Measurements from ENCODE around the gene SMOC2. TPM values are rescaled to one million over a fixed set of nuclear protein-coding genes. Genes with fewer than 3 reads are reported as not detected.

Gene SMOC2
- total and polyA plus RNA-seq, 2 of the 4 experiments (the other 2 are of a cell fraction): not detected

DNA sequence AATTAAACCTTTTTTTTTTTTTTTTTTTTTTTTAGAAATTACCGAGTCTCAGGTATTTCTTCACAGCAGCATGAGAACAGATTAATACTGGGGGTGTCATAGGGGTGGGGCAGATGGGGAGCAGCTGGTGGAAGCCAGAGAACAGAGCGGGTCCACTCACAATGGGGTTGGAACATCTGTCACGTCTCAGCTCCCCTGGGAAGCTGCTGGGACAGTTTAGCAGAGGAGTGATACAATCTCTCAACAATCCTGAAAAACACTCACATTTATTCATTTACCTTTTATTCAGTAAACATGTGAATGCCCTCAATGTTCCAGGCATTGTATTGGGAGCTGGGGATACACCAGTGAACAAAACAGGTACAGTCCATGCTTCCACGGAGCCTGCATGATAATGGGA is 162.2 kb downstream of the SMOC2 start:
- TF ChIP-seq, protein P1, sequence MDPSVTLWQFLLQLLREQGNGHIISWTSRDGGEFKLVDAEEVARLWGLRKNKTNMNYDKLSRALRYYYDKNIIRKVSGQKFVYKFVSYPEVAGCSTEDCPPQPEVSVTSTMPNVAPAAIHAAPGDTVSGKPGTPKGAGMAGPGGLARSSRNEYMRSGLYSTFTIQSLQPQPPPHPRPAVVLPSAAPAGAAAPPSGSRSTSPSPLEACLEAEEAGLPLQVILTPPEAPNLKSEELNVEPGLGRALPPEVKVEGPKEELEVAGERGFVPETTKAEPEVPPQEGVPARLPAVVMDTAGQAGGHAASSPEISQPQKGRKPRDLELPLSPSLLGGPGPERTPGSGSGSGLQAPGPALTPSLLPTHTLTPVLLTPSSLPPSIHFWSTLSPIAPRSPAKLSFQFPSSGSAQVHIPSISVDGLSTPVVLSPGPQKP (IDR thresholded peaks at IDR 0.05; ENCODE audit: borderline replicate concordance, low read depth, low read length): no peak
- TF ChIP-seq SMC3 (IDR thresholded peaks at IDR 0.05; ENCODE audit: low read depth, low read length): no peak
- TF ChIP-seq MAFK (IDR thresholded peaks at IDR 0.05; ENCODE audit: low read depth, low read length): no peak
- no peak for TF ChIP-seq RFX5 (IDR thresholded peaks at IDR 0.05; ENCODE audit: low read depth, low read length)
- TF ChIP-seq MXI1 (IDR thresholded peaks at IDR 0.05; ENCODE audit: borderline replicate concordance, low read depth, low read length): no peak
- TF ChIP-seq FOS (IDR thresholded peaks at IDR 0.05; ENCODE audit: low read depth, low read length): no peak
- TF ChIP-seq NFE2L2 (IDR thresholded peaks at IDR 0.05; ENCODE audit: low read depth, low read length): no peak
- no peak for TF ChIP-seq CHD1 (IDR thresholded peaks at IDR 0.05; ENCODE audit: low read depth, low read length)
- no peak for TF ChIP-seq RCOR1 (IDR thresholded peaks at IDR 0.05; ENCODE audit: insufficient replicate concordance, low read length)
- TF ChIP-seq RAD21 (IDR thresholded peaks at IDR 0.05; ENCODE audit: low read length): no peak
- TF ChIP-seq CTCF (conservative IDR thresholded peaks at IDR 0.05; ENCODE audit: low read depth, low read length): no peak
- no peak for TF ChIP-seq POLR2A (IDR thresholded peaks at IDR 0.05; ENCODE audit: low read depth, low read length)
- ATAC-seq (ENCODE audit: low read depth) (no peak), DNase-seq (no peak)
- dilution Hi-C loops (cut with HindIII; ENCODE audit: low sequenced_read_pairs, unreplicated experiment) (no loop called here), intact Hi-C loops (cut with micrococcal nuclease) (no loop called here), in situ Hi-C loops (cut with MboI; ENCODE audit: low sequenced_read_pairs) (no loop called here)
- H4K91ac ChIP-seq (ENCODE audit: insufficient read depth, low read depth, low read length): no peak overlapping the region
- H3K56ac ChIP-seq (ENCODE audit: extremely low read depth, insufficient read depth, low read length): no peak overlapping the region
- no peaks in the 10 kb centered on the region for H3K79me1 ChIP-seq (ENCODE audit: low read depth in 1 of 2, low read length in 2 of 2)
- no peak overlapping the region for H2AFZ ChIP-seq (replicated peaks; ENCODE audit: low read length, poor library complexity)
- H3K9ac ChIP-seq (ENCODE audit: low read depth, low read length): no peak overlapping the region
- no peak overlapping the region for H3K4me2 ChIP-seq (ENCODE audit: low read depth, low read length)
- H3K18ac ChIP-seq (ENCODE audit: low read depth, low read length): no peak overlapping the region
- no peak overlapping the region for H3K14ac ChIP-seq (replicated peaks; ENCODE audit: low read depth, low read length)
- H3K4ac ChIP-seq (ENCODE audit: low read depth, low read length): no peak overlapping the region
- no peak overlapping the region for H2BK120ac ChIP-seq (ENCODE audit: low read depth, low read length)
- H2BK5ac ChIP-seq (ENCODE audit: low read depth, low read length, poor library complexity, severe bottlenecking): no peak overlapping the region
- H3K4me3 ChIP-seq (ENCODE audit: insufficient read depth, low read depth, low read length): no peak overlapping the region
- H3K23ac ChIP-seq (ENCODE audit: low read depth, low read length): no peak overlapping the region
- no peaks in the 10 kb centered on the region for H3K4me1 ChIP-seq (ENCODE audit: control insufficient read depth, insufficient read depth, low read length)
- H3K36me3 ChIP-seq (ENCODE audit: control insufficient read depth, insufficient read depth, low read length): no peaks in the 10 kb centered on the region
- no peak overlapping the region for H4K5ac ChIP-seq (ENCODE audit: low read depth, low read length)
- POLR2A ChIA-PET (ENCODE audit: unreplicated experiment): no interaction called here
- H2BK20ac ChIP-seq (ENCODE audit: low read depth, low read length): no peak overlapping the region
- H2AK5ac ChIP-seq (ENCODE audit: low read depth, low read length): no peak overlapping the region
- no peaks in the 10 kb centered on the region for H3K9me1 ChIP-seq (ENCODE audit: insufficient read depth, low read length)
- peaks cover 52% of the 10 kb centered on the region for H3K9me3 ChIP-seq (ENCODE audit: control insufficient read depth, insufficient read depth, low read length)
- CTCF ChIA-PET: no interaction called here
- H2AK9ac ChIP-seq (replicated peaks; ENCODE audit: low read depth, low read length, poor library complexity): no peak overlapping the region
- H3K27ac ChIP-seq (ENCODE audit: insufficient read depth, low read length): no peak overlapping the region
- H2BK15ac ChIP-seq (ENCODE audit: low read depth, low read length): no peak overlapping the region
- no peak overlapping the region for H4K8ac ChIP-seq (ENCODE audit: low read depth in 2 of 2, low read length in 2 of 2)
- H4K20me1 ChIP-seq (ENCODE audit: insufficient read depth, low read length): no peaks in the 10 kb centered on the region; the same call in 1 of the 2 replicates
- BruUV-seq (replicated peaks): no TSS peak
- WGBS, 2 experiments (ENCODE audit: extremely low coverage in 2 of 2, insufficient read length in 1 of 2): no CpG with 5 or more reads among the region's 4 CpGs
- no peaks in the 10 kb centered on the region for H3K27me3 ChIP-seq (ENCODE audit: control insufficient read depth, insufficient read depth, low read length)

All from IMR-90 (cell line).